HG03354 (cell line): ENCODE data around the gene TSPAN31.

Source experiments
- ATAC-seq: cut with Tn5 transposase; IDR thresholded peaks from one replicate; pipeline ENCODE4 v1.9.1; 2021; ENCODE audit warnings: mild to moderate bottlenecking; ENCODE audit not compliant: unreplicated experiment, poor library complexity, severe bottlenecking

Gene TSPAN31

DNA sequence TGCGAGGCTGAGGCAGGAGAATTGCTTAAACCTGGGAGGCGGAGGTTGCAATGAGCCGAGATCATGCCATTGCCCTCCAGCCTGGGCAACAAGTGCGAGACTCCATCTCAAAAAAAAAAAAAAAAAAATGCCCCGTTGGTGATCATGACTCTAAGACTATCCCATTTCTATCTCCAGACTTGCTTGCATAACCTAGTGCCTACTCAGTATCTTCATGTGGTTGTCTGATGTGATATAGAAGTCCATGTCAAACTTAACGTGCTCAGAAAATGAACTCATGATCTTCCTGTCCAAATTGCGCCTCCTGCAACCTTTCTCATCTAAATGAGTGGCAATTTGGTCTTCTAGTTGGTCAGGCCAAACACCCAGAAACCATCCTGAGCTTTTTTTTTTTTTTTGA, 33.1 kb downstream of the TSPAN31 start:
- ATAC-seq, result no peak

DNA sequence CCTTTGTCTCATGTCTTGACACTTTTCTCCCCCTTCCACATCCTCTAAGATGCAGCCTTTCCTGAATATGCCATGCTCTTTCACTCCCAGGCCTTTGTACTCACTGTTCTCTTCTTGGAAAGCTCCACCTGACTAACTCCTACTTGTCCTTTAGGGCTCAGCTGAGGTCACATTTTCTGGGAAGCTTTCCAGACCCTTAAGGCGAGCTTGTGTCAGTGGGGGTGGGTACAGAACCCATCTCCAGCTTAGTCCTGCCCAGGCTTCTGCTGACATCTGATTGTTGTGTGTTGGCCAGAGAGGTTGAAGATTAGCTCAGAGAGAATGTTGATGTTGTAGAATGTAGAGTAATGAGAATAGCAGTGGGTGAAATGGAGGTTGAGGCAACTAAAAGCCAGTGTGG, 34.9 kb downstream of the TSPAN31 start:
- ATAC-seq, result no peak

DNA sequence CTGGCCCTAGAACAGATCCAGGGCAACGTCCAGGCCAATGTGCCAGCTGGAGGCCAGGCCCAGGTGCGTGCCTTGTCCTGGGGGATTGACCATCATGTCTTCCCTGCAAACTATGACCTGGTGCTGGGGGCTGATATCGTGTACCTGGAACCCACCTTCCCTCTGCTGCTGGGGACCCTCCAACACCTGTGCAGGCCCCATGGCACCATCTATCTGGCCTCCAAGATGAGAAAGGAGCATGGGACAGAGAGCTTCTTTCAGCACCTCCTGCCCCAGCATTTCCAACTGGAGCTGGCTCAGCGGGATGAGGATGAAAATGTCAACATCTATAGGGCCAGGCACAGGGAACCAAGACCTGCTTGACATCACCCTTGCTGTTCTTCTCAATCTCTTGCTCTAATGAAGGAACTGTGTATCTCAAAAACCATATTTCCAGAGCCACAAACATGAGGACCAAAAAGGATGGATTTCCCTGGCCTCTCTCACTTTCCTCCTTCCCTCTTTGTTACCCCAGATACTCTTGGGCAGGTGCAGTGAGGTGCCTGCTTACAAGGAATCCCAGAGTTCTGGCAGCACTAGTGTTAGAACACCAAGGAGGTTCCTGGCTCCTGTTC, 35.6 kb downstream of the TSPAN31 start:
- ATAC-seq, result no peak

DNA sequence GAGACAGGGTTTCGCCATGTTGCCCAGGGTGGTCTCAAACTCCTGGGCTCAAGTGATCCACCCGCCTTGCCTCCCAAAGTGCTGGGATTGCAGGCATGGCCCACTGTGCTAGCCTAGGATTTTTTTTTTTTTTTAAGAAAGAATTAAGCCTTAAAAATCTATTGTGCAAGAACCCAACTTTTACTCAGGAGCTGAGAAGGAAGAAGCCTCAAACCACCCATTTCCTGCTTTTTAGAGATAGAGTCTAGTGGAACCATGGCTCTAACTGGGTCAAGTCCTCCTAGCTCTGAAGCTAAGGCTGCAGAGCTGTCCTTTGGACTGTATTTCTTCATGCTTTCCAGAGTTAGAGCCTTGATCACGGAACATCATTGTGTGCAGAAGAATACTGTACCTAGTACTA, 36.4 kb downstream of the TSPAN31 start:
- ATAC-seq, result no peak

DNA sequence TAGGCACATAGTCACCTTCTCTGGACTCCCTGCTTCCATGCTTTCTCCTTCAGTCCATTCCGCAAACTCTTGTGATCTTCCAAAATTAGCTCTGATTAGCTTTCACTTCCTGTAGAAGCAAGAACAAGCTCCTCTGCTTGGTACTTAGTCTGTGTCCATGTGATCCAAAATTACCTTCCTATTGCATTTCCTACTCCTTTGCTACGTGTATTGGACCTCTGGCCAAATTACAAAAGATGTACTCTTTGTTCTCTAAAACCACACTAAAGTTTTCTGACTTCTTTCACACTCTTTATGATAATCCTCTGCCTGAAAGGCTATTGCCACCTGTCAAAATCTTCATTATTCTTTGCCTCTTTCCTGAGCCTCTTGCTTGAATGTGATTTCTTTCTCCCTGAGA, 37.0 kb downstream of the TSPAN31 start:
- ATAC-seq, result no peak

DNA sequence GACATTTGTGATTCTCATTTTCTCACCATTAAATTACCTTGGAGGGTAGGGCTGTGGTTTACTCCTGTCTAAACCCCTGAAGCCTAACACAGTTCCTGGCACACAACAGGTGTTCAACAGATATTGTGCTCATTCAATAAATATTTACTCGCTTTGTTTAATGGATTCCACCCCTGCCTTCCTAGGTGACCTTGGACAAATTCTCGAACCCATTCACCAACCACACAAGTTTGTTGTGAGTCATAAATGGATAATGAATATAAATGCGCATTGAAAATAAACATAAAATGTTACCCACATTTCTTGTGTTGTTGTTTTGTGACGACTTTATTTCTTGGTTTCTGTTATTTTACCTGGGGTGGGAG, 37.4 kb downstream of the TSPAN31 start:
- peak; percentile 5 for ATAC-seq

DNA sequence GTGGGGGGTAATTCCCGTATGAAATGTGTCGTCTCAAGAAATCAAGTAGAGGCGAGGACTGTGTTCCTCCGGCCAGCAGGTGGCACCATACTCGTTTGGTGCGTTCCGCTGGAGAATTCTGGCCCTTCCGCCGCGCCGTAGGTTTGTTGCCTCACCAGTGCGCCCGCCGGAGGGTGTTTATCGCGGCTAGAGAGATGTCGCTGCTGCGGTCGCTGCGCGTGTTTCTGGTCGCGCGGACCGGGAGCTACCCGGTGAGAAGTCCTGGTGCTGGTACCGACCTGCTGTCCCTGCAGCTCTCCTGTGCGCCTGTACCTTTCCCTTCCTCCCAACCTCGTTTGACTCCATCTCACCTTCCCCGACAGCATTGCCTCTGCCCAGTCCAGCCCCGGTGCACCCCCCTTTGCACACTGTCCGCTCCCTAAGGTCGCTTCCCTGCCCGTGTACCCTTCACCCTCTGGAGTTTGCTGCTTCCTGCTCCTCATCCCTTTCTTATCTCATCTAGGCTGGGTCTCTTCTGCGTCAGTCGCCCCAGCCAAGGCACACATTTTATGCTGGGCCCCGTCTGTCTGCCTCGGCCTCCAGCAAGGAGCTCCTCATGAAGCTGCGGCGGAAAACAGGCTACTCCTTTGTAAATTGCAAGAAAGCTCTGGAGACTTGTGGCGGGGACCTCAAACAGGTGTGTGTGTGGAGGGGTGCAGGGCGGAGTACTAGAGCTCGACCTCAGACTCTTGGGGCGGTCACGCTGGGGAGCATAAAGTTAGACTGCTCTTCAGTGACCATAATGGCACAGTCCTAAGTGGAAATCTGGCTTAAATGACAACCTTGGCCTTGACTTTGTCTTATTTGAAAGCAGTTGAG, 38.0 kb downstream of the TSPAN31 start, which contains the start of gene TSFM:
TSS of gene TSFM (plus strand) at position 180 of the 858 bp plus-strand sequence. CDS start at position 195, 15 bp downstream.
- peak; percentile 84 for ATAC-seq

DNA sequence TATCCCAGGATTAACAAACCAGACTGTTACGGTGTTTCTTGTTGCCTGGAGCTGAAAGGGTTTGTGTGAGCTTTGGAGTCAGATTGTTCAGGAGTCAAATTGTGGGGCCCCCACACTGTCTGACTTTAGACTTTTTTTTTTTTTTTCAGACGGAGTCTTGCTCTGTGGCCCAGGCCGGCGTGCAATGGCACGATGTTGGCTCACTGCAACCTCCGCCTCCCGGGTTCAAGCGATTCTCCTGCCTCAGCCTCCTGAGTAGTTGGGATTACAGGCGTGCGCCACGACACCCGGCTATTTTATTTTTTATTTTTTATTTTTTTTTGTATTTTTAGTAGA, 38.6 kb downstream of the TSPAN31 start:
- ATAC-seq, result no peak

DNA sequence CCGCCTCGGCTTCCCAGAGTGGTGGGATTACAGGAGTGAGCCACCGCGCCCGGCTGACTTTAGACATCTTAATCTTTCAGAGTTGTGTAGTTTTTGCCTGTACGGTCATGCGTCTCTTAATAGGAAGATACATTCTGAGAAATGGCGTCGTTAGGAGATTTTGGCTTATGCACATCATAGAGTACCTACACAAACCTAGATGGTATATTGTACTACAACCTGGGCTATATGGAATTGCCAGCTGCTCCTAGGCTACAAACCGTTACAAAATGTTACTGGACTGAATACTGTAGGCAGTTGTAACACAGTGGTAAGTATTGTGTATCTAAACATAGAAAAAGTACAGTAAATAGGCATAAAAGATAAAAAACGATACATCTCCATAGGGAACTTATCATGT, 39.0 kb downstream of the TSPAN31 start:
- ATAC-seq, result no peak

DNA sequence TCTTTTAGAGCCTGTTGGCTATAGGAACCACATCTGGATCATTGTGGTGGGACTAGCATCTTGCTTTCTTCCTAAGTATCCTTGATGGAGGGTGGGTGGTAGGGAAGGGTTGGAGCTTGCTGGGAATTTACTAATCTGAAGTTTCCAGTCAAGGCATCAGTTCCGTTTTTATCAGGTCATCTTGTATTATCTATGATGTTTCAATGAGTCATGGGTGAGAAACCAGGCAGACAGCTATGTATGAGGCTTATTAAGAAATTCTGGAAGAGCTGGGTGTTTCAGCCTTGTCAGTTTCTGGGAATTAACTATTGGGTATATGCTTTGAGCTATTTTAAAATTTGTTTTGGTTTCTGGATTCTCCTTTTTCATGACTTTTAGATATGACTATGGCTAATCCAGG, 49.1 kb downstream of the TSPAN31 start:
- no peak for ATAC-seq

DNA sequence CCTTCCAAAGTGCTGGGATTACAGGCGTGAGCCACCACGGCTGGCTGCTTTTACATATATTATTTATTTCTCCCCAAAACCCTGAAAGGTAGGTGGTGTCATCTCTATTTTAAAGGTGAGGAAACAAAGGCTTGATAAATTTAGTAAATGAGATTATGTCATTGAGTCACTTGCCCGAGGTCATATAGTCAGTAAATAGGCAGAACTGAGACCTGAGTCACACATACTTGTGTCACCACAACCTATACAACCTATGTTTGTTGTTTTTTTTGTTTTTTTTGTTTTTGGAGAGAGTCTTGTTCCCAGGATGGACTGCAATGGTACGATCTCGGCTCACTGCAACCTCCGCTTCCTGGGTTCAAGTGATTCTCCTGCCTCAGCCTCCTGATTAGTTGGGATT, 50.5 kb downstream of the TSPAN31 start:
- no peak for ATAC-seq

DNA sequence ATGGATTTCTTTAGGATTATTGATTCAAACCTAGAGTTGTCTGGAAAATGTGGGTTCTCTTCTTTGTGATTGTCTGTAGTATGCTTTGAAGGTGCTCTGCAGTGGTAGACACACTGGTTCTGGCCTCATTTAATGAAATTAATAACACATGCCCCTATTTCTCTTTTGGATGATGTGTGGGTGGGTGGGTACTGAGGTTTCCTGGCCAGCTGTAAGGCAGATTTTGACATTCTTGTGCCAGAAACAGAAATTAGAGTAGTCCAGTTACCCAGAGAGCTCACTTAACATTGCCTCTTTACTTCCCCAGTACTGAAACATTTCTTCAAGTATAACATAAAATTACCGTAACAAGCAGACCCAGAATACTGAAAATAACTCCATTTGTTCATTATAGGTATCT, 52.2 kb downstream of the TSPAN31 start:
- ATAC-seq, result no peak

DNA sequence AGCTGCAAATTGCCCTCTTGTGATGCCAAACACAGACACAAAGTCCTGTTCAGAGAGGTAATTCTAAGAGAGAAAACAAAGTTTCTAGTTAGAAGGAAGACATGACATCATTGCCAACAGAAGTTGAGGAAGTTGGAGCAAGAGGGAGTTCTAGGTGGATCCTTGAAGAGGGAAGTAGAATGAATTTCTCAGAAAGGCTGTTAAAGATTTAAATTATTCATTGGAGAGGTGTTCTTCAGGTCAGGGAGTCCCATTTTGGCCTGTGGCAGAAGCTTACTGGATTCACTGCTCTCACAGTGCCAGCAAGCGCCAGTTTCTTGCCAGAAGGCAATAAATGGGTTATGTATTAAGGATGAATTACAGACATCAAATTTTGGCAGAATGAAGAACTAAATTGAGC, 53.1 kb downstream of the TSPAN31 start:
- no peak for ATAC-seq
